Fibroblast of lung (primary cell): ENCODE measurements around the gene GSK3A.

Source experiments
- EZH2 ChIP-seq: IDR thresholded peaks from 2 replicates; pipeline ENCODE4 v1.5.1; 2012; ENCODE audit warnings: low read length, control low read depth, mild to moderate bottlenecking; ENCODE audit errors: missing control alignments
- TF ChIP-seq, protein P1 (sequence below), 2 donors: IDR thresholded peaks in 1 of 2; conservative IDR thresholded peaks in 1 of 2; 1 replicate in 1 of 2; 2 replicates in 1 of 2; pipeline ENCODE4 v1.5.1; 2011 to 2012; ENCODE audit warnings: low read length in 2 of 2, control low read depth in 1 of 2, inconsistent platforms in 1 of 2, low read depth in 1 of 2, mild to moderate bottlenecking in 1 of 2

DNA sequence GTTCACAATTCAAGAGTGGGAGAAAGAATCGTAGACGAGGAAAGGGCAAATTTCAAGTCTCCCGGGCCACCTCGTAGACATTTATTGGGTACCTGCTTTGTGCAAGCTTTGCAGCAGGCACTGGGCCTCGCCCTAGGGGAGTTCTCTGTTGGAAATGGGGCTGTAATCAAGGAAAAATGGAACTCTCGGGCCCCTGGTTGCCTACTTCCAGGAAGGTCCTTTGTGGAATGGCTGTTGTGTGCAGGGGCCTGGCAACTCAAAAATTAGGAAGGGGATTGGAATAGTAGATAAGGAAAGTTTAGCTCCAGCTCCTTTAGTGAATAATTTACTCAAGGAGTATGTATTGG lies 21.7 kb downstream of the GSK3A start:
- TF ChIP-seq, protein P1, sequence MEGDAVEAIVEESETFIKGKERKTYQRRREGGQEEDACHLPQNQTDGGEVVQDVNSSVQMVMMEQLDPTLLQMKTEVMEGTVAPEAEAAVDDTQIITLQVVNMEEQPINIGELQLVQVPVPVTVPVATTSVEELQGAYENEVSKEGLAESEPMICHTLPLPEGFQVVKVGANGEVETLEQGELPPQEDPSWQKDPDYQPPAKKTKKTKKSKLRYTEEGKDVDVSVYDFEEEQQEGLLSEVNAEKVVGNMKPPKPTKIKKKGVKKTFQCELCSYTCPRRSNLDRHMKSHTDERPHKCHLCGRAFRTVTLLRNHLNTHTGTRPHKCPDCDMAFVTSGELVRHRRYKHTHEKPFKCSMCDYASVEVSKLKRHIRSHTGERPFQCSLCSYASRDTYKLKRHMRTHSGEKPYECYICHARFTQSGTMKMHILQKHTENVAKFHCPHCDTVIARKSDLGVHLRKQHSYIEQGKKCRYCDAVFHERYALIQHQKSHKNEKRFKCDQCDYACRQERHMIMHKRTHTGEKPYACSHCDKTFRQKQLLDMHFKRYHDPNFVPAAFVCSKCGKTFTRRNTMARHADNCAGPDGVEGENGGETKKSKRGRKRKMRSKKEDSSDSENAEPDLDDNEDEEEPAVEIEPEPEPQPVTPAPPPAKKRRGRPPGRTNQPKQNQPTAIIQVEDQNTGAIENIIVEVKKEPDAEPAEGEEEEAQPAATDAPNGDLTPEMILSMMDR (conservative IDR thresholded peaks at IDR 0.05 in 1 of 2, IDR thresholded peaks at IDR 0.05 in 1 of 2; ENCODE audit: low read depth in 1 of 2, low read length in 2 of 2), result no peak
- no peak for TF ChIP-seq EZH2
